ENCODE data around the gene ESR1. TPM values are rescaled to one million over a fixed set of nuclear protein-coding genes. Genes with fewer than 3 reads are reported as not detected.

Gene ESR1
- total RNA-seq, 2 donors from 2014 or later = 0.16 to 0.37 TPM

GRCh38 chr6:151763938-151764680 lies 43.4 kb upstream of the ESR1 start:
- peak; percentile 44 for TF ChIP-seq CTCF (IDR thresholded peaks at IDR 0.05)
- DNase-seq = peak; percentile 91
- no peaks in the 10 kb centered on the region for H3K4me1 ChIP-seq
- no peak overlapping the region for H3K27ac ChIP-seq
- H3K9ac ChIP-seq (ENCODE audit: low read depth in 2 of 2, low read length in 2 of 2) = no peak overlapping the region
- no peaks in the 10 kb centered on the region for H3K36me3 ChIP-seq
- H3K27me3 ChIP-seq = no peaks in the 10 kb centered on the region
- no peak overlapping the region for H3K4me3 ChIP-seq
- intact Hi-C loops (cut with DNase I) = loop anchor here (10.0 kb wide), 1 partner anchor 501 kb away; no protein-coding TSS in a partner anchor
- H3K9me3 ChIP-seq = no peaks in the 10 kb centered on the region

- Histone ChIP-seq H3K36me3 (no peaks in the 10 kb centered on the region), H3K9me3 (no peaks in the 10 kb centered on the region), H3K27me3 (no peaks in the 10 kb centered on the region), H3K27ac (no peak overlapping the region), H3K9ac (ENCODE audit: low read depth in 2 of 2, low read length in 2 of 2) (no peak overlapping the region), H3K4me3 (no peak overlapping the region), H3K4me1 (no peaks in the 10 kb centered on the region)
- intact Hi-C loops (cut with DNase I) = loop anchor here (5.0 to 10.0 kb wide), 2 partner anchors 357 to 499 kb away; no protein-coding TSS in a partner anchor
- TF ChIP-seq CTCF (IDR thresholded peaks at IDR 0.05) = peak; percentile 74
- DNase-seq = peak; percentile 60
Observed at GRCh38 chr6:151765444-151765886, 42.0 kb upstream of the ESR1 start.

GRCh38 chr6:151772446-151772845 lies 35.0 kb upstream of the ESR1 start:
- no peak for TF ChIP-seq CTCF (IDR thresholded peaks at IDR 0.05)
- no peaks in the 10 kb centered on the region for H3K36me3 ChIP-seq
- no peak overlapping the region for H3K27ac ChIP-seq
- H3K4me3 ChIP-seq = no peak overlapping the region
- no peak for DNase-seq
- no peak overlapping the region for H3K9ac ChIP-seq (ENCODE audit: low read depth in 2 of 2, low read length in 2 of 2)
- no peaks in the 10 kb centered on the region for H3K27me3 ChIP-seq
- H3K9me3 ChIP-seq = no peaks in the 10 kb centered on the region
- intact Hi-C loops (cut with DNase I) = no loop called here
- no peaks in the 10 kb centered on the region for H3K4me1 ChIP-seq

GRCh38 chr6:151773382-151773781 lies 34.1 kb upstream of the ESR1 start:
- Histone ChIP-seq H3K4me3 (no peak overlapping the region), H3K9me3 (no peaks in the 10 kb centered on the region), H3K36me3 (no peaks in the 10 kb centered on the region), H3K27ac (no peak overlapping the region), H3K27me3 (no peaks in the 10 kb centered on the region), H3K4me1 (no peaks in the 10 kb centered on the region), H3K9ac (ENCODE audit: low read depth in 2 of 2, low read length in 2 of 2) (no peak overlapping the region)
- intact Hi-C loops (cut with DNase I) = no loop called here
- DNase-seq = no peak
- TF ChIP-seq CTCF (IDR thresholded peaks at IDR 0.05) = no peak

- no peak overlapping the region for H3K9ac ChIP-seq (ENCODE audit: low read depth in 2 of 2, low read length in 2 of 2)
- H3K4me3 ChIP-seq = no peak overlapping the region
- no peaks in the 10 kb centered on the region for H3K4me1 ChIP-seq
- no peak for DNase-seq
- no peaks in the 10 kb centered on the region for H3K36me3 ChIP-seq
- no peak overlapping the region for H3K27ac ChIP-seq
- H3K9me3 ChIP-seq = no peaks in the 10 kb centered on the region
- no peaks in the 10 kb centered on the region for H3K27me3 ChIP-seq
- TF ChIP-seq CTCF (IDR thresholded peaks at IDR 0.05) = no peak
- intact Hi-C loops (cut with DNase I) = no loop called here
Observed at GRCh38 chr6:151782560-151782959, 24.9 kb upstream of the ESR1 start.

Data from colonic mucosa (tissue), 4 donors.